Mesothelial cell of epicardium (in vitro differentiated cells): ENCODE data around the gene EML6. TPM values are rescaled to one million over a fixed set of nuclear protein-coding genes. Genes with fewer than 3 reads are reported as not detected.

ENCODE experiments used
- DNase-seq, 2 experiments: peaks; one replicate each; pipeline ENCODE4 v3.0.0; 2021; ENCODE audit warnings: low spot score in 2 of 2; ENCODE audit not compliant: unreplicated experiment in 2 of 2
- H3K27ac Mint-ChIP-seq: 2 replicates; pipeline ENCODE4 v1.8.0; 2021; ENCODE audit warnings: mixed read lengths
- H3K27me3 Mint-ChIP-seq: 2 replicates; pipeline ENCODE4 v1.8.0; 2021; ENCODE audit warnings: low read depth, mixed read lengths
- H3K36me3 Mint-ChIP-seq: 2 replicates; pipeline ENCODE4 v1.8.0; 2021; ENCODE audit warnings: mixed read lengths
- H3K4me1 Mint-ChIP-seq: 2 replicates; pipeline ENCODE4 v1.8.0; 2021; ENCODE audit warnings: mixed read lengths
- H3K4me3 Mint-ChIP-seq: 2 replicates; pipeline ENCODE4 v1.8.0; 2021; ENCODE audit warnings: mild to moderate bottlenecking, moderate library complexity, mixed read lengths
- H3K9me3 Mint-ChIP-seq: 2 replicates; pipeline ENCODE4 v1.8.0; 2021; ENCODE audit warnings: mixed read lengths
- CTCF ChIP-seq: fragments of 200-600 bp; sonication (generic); IDR thresholded peaks from one replicate; pipeline ENCODE4 v1.5.0; 2021; ENCODE audit warnings: antibody characterized with exemption; ENCODE audit not compliant: unreplicated experiment
- total RNA-seq: library from RNA; stranded (reverse); gene quantifications from 3 replicates; pipeline ENCODE4 v1.2.1, GENCODE V29; 2021

The EML6 gene
- total RNA-seq, 1 donor from 2014 or later, result 2.3 TPM

GRCh38 chr2:54904836-54905235, 181.4 kb downstream of the EML6 start:
- Mint-ChIP-seq H3K27ac (no peak overlapping the region), H3K27me3 (peaks cover 3% of the 10 kb centered on the region), H3K4me1 (no peaks in the 10 kb centered on the region), H3K4me3 (no peak overlapping the region), H3K36me3 (no peaks in the 10 kb centered on the region), H3K9me3 (no peaks in the 10 kb centered on the region)
- no peak for TF ChIP-seq CTCF
- no peak for DNase-seq

DNA sequence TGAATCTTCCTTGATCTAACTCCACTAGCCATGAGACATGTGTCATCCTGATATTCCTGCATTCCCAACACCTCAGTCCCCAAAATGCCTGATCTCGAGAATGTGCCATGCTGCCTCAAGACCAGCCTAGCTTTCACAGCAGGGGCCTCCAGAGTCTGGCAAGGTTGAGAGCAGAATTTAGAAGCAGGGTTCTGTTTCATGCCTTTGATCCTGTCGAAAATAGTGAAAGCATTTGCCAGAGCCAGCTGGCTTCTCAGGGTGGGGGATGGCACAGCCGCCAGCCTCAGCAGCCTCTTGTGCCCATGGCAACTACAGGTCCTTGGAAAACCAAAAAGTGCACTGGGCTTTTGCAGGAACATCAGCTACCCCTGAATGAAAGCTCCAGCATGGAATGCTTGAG, 183.3 kb downstream of the EML6 start:
- Mint-ChIP-seq H3K27me3 (peaks cover 3% of the 10 kb centered on the region), H3K27ac (no peak overlapping the region), H3K4me3 (no peak overlapping the region), H3K4me1 (no peaks in the 10 kb centered on the region), H3K36me3 (no peaks in the 10 kb centered on the region), H3K9me3 (no peaks in the 10 kb centered on the region)
- no peak for DNase-seq
- TF ChIP-seq CTCF, result no peak

DNA sequence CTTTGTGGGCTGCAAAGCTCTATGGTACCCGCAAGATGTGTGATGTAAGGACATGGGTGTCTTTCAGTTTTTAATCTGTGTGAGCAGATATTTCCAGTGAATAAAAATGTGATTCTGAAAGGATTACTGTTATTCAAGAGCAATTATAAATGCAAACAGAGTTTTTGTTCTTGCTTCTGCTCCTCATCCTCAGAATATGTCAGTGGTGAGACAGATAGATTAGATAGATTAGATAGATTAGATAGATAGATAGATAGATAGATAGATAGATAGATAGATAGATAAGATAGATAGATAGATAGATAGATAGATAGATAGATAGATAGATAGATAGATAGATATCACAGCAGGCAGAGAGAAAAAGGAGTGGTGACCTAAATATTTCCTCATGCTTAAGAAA, 184.2 kb downstream of the EML6 start:
- peaks cover 3% of the 10 kb centered on the region for H3K27me3 Mint-ChIP-seq
- peaks cover 3% of the 10 kb centered on the region for H3K9me3 Mint-ChIP-seq
- H3K4me1 Mint-ChIP-seq, result no peaks in the 10 kb centered on the region
- no peak overlapping the region for H3K4me3 Mint-ChIP-seq
- H3K27ac Mint-ChIP-seq, result no peak overlapping the region
- H3K36me3 Mint-ChIP-seq, result no peaks in the 10 kb centered on the region
- no peak for DNase-seq
- no peak for TF ChIP-seq CTCF

- TF ChIP-seq CTCF, result no peak
These were observed 185.1 kb downstream of the EML6 start for GRCh38 chr2:54908591-54908990.

DNA sequence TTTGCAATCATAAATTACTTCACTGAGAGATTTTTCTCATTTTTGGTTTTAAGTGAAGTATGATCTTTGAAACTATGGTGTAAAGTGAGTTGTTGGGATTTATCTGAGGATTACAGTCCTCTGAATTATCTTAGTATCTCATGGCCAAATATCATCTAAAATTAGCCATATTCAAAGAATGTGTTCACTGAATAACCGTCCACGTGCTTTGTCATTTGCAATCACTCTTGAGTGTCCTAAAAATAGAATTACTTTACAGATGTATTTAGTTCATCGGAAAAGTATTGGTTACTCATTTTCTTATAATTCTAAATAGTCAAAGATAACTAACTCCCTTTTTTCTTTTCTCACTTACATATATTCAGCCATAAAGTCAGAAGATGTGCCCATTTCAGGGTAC, 185.5 kb downstream of the EML6 start:
- Mint-ChIP-seq H3K4me1 (no peaks in the 10 kb centered on the region), H3K9me3 (peaks cover 12% of the 10 kb centered on the region), H3K36me3 (no peaks in the 10 kb centered on the region), H3K4me3 (no peak overlapping the region), H3K27ac (no peak overlapping the region), H3K27me3 (peaks cover 3% of the 10 kb centered on the region)
- TF ChIP-seq CTCF, result no peak
- no peak for DNase-seq

More at GRCh38 chr2:54908591-54908990, 185.1 kb downstream of the EML6 start:
- peaks cover 3% of the 10 kb centered on the region for H3K27me3 Mint-ChIP-seq
- no peaks in the 10 kb centered on the region for H3K4me1 Mint-ChIP-seq
- no peak for DNase-seq
- H3K9me3 Mint-ChIP-seq, result peaks cover 8% of the 10 kb centered on the region
- H3K4me3 Mint-ChIP-seq, result no peak overlapping the region
- no peak overlapping the region for H3K27ac Mint-ChIP-seq
- H3K36me3 Mint-ChIP-seq, result no peaks in the 10 kb centered on the region

- Mint-ChIP-seq H3K4me1 (no peaks in the 10 kb centered on the region), H3K9me3 (peaks cover 12% of the 10 kb centered on the region), H3K4me3 (no peak overlapping the region), H3K36me3 (no peaks in the 10 kb centered on the region), H3K27ac (no peak overlapping the region), H3K27me3 (peaks cover 5% of the 10 kb centered on the region)
- no peak for TF ChIP-seq CTCF
- no peak for DNase-seq
These were observed 188.8 kb downstream of the EML6 start for GRCh38 chr2:54912305-54912704.
